Suprapubic skin (tissue), 4 donors: Measurements from ENCODE around the gene PPP4R2. TPM values are rescaled to one million over a fixed set of nuclear protein-coding genes. Genes with fewer than 3 reads are reported as not detected.

Experiments used
- DNase-seq, 2 donors: peaks; one replicate each; pipeline ENCODE4 v3.0.0-alpha.2; 2019; ENCODE audit warnings: low spot score in 2 of 2
- H3K27ac ChIP-seq: fragments of 200-600 bp; sonication (generic); one replicate; pipeline ENCODE4 v1.5.1; 2019
- H3K27me3 ChIP-seq: fragments of 200-600 bp; sonication (generic); one replicate; pipeline ENCODE4 v1.5.1; 2019
- H3K36me3 ChIP-seq: fragments of 200-600 bp; sonication (generic); one replicate; pipeline ENCODE4 v1.5.1; 2019
- H3K4me1 ChIP-seq: fragments of 200-600 bp; sonication (generic); one replicate; pipeline ENCODE4 v1.5.1; 2019
- H3K4me3 ChIP-seq: fragments of 200-600 bp; sonication (generic); one replicate; pipeline ENCODE4 v1.5.1; 2019; ENCODE audit warnings: mild to moderate bottlenecking
- H3K9me3 ChIP-seq: fragments of 200-600 bp; sonication (generic); one replicate; pipeline ENCODE4 v1.5.1; 2019
- EP300 ChIP-seq: sonication (generic); formaldehyde crosslinking; IDR thresholded peaks from one replicate; pipeline ENCODE4 v1.6.1; 2017; ENCODE audit warnings: antibody characterized with exemption
- POLR2A ChIP-seq, 2 donors: fragments of 450-650 bp; IDR thresholded peaks; one replicate each; pipeline ENCODE4 v1.6.1; 2017; ENCODE audit warnings: antibody characterized with exemption in 2 of 2, mild to moderate bottlenecking in 2 of 2, moderate library complexity in 2 of 2
- POLR2AphosphoS5 ChIP-seq, 3 donors: sonication (generic); formaldehyde crosslinking; IDR thresholded peaks; one replicate each; pipeline ENCODE4 v1.6.1; 2017; ENCODE audit warnings: antibody characterized with exemption in 3 of 3
- WGBS: methylation state at CpG from one replicate; pipeline ENCODE4 v1.1.5; 2018; 5-methylcytosine and 5-hydroxymethylcytosine counted together
- total RNA-seq, 4 donors: library from RNA; depleted of rRNA; stranded (reverse); fragments of >200 nt; gene quantifications; one replicate each; pipeline ENCODE4 v1.1.0, GENCODE V29; 2016
- TF ChIP-seq, protein P1 (sequence below), 2 donors: fragments of 200-600 bp in 1 of 2; fragments of 450-650 bp in 1 of 2; sonication (generic) in 1 of 2; IDR thresholded peaks; one replicate each; pipeline ENCODE4 v1.5.1; 2016 to 2019; ENCODE audit warnings: antibody characterized with exemption in 2 of 2, mild to moderate bottlenecking in 1 of 2, moderate library complexity in 1 of 2

PPP4R2 gene
- total RNA-seq, 4 donors from 2014 or later, result 24.4 to 46.3 (median 36.6) TPM

- DNase-seq, result no peak
- Histone ChIP-seq H3K27ac (no peak overlapping the region), H3K27me3 (no peaks in the 10 kb centered on the region), H3K4me1 (no peaks in the 10 kb centered on the region), H3K9me3 (no peaks in the 10 kb centered on the region), H3K4me3 (no peak overlapping the region), H3K36me3 (peaks cover 18% of the 10 kb centered on the region)
- 88% methylated on average over 5 of the region's 5 CpGs for WGBS
- TF ChIP-seq, protein P1, sequence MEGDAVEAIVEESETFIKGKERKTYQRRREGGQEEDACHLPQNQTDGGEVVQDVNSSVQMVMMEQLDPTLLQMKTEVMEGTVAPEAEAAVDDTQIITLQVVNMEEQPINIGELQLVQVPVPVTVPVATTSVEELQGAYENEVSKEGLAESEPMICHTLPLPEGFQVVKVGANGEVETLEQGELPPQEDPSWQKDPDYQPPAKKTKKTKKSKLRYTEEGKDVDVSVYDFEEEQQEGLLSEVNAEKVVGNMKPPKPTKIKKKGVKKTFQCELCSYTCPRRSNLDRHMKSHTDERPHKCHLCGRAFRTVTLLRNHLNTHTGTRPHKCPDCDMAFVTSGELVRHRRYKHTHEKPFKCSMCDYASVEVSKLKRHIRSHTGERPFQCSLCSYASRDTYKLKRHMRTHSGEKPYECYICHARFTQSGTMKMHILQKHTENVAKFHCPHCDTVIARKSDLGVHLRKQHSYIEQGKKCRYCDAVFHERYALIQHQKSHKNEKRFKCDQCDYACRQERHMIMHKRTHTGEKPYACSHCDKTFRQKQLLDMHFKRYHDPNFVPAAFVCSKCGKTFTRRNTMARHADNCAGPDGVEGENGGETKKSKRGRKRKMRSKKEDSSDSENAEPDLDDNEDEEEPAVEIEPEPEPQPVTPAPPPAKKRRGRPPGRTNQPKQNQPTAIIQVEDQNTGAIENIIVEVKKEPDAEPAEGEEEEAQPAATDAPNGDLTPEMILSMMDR (IDR thresholded peaks at IDR 0.05), result no peak
- TF ChIP-seq EP300 (no peak), POLR2A (IDR thresholded peaks at IDR 0.05) (no peak), POLR2AphosphoS5 (IDR thresholded peaks at IDR 0.05) (no peak)
These were observed 72.6 kb downstream of the PPP4R2 start for GRCh38 chr3:73069187-73069586.

- no peaks in the 10 kb centered on the region for H3K9me3 ChIP-seq
- H3K4me1 ChIP-seq, result no peaks in the 10 kb centered on the region
- 88% methylated on average over 14 of the region's 14 CpGs for WGBS
- no peaks in the 10 kb centered on the region for H3K27me3 ChIP-seq
- TF ChIP-seq POLR2A (IDR thresholded peaks at IDR 0.05) (no peak), EP300 (no peak), POLR2AphosphoS5 (IDR thresholded peaks at IDR 0.05) (no peak)
- TF ChIP-seq, protein P1 (IDR thresholded peaks at IDR 0.05), result no peak
- no peak overlapping the region for H3K4me3 ChIP-seq
- no peak for DNase-seq
- peaks cover 12% of the 10 kb centered on the region for H3K36me3 ChIP-seq
- H3K27ac ChIP-seq, result no peak overlapping the region
These were observed 73.3 kb downstream of the PPP4R2 start for GRCh38 chr3:73069775-73070444.

- H3K27me3 ChIP-seq, result no peaks in the 10 kb centered on the region
- 57% methylated on average over 6 of the region's 6 CpGs for WGBS
- H3K9me3 ChIP-seq, result no peaks in the 10 kb centered on the region
- no peaks in the 10 kb centered on the region for H3K4me1 ChIP-seq
- TF ChIP-seq, protein P1 (IDR thresholded peaks at IDR 0.05), result no peak
- no peak for TF ChIP-seq EP300
- TF ChIP-seq POLR2AphosphoS5 (IDR thresholded peaks at IDR 0.05), result no peak
- no peak for TF ChIP-seq POLR2A (IDR thresholded peaks at IDR 0.05)
- peaks cover 4% of the 10 kb centered on the region for H3K36me3 ChIP-seq
- H3K27ac ChIP-seq, result no peak overlapping the region
- no peak overlapping the region for H3K4me3 ChIP-seq
- DNase-seq, result no peak
These were observed 74.3 kb downstream of the PPP4R2 start for GRCh38 chr3:73070675-73071575.

- WGBS, result 96% methylated on average over 1 of the region's 1 CpG
- no peak for DNase-seq
- H3K27me3 ChIP-seq, result no peaks in the 10 kb centered on the region
These were observed 75.3 kb downstream of the PPP4R2 start for GRCh38 chr3:73071952-73072351.

More at GRCh38 chr3:73071952-73072351, 75.3 kb downstream of the PPP4R2 start:
- TF ChIP-seq EP300 (no peak), POLR2AphosphoS5 (IDR thresholded peaks at IDR 0.05) (no peak), POLR2A (IDR thresholded peaks at IDR 0.05) (no peak)
- TF ChIP-seq, protein P1 (IDR thresholded peaks at IDR 0.05), result no peak
- no peak overlapping the region for H3K27ac ChIP-seq
- no peak overlapping the region for H3K4me3 ChIP-seq
- no peaks in the 10 kb centered on the region for H3K9me3 ChIP-seq
- no peaks in the 10 kb centered on the region for H3K4me1 ChIP-seq
- peaks cover 4% of the 10 kb centered on the region for H3K36me3 ChIP-seq
